ENCODE results near the gene OR6T1. TPM values are rescaled to one million over a fixed set of nuclear protein-coding genes. Genes with fewer than 3 reads are reported as not detected.
A peak's percentile ranks its signal among the peaks of the same experiment; 100 is the strongest.

OR6T1 gene, protein sequence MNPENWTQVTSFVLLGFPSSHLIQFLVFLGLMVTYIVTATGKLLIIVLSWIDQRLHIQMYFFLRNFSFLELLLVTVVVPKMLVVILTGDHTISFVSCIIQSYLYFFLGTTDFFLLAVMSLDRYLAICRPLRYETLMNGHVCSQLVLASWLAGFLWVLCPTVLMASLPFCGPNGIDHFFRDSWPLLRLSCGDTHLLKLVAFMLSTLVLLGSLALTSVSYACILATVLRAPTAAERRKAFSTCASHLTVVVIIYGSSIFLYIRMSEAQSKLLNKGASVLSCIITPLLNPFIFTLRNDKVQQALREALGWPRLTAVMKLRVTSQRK
- not detected for total RNA-seq

DNA sequence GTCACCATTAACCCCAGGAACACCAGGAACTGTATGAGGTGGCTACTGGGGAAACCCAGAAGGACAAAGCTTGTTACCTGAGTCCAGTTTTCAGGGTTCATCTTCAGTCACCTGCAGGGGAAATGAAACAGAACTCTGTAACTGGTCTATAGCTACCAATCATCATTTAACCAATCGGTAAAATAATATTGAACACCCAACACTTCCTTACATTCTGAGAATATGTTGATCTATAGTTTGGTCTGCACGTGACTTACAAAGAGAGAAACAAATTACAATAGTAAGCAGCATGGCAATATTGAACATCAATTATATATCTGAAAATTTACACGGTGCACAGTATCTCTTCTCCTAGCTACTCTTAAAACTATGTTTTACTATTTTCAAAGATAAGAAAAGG is at the start of gene OR6T1:
TSS of gene OR6T1 (minus strand) at position 101 of the 400 bp plus-strand sequence. CDS start at position 101, 0 bp downstream.
- ATAC-seq (ENCODE audit: low FRiP score in 2 of 2) = no peak
- no peak for DNase-seq

DNA sequence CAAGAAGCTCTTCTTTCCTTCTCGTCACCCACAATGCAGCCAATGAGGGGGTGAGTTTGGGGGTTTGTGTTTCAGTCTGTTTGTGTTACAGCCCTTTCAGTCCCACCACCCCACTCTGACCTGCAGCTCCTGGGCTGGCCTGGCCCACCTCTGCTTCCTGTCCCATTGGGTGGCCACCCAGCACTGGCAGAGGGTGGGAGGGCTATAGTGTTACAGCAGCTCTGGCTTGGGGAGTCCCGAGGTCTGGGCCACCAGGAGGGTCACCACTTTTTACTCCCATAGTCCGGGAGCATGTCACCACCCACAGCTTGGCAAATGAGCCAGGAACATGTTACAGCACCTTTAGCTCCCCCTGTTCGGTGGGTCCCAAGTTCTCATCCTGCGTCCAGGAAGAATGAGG is 35.7 kb upstream of the OR6T1 start:
- no peaks in the 10 kb centered on the region for H3K9me3 ChIP-seq
- 86 to 88% methylated on average over 5 of the region's 5 CpGs for WGBS, 2 donors
- H3K4me3 ChIP-seq = no peak overlapping the region
- ATAC-seq (ENCODE audit: low FRiP score in 2 of 2) (peak in 1 of 2 donors; percentile 15), DNase-seq (peak in 1 of 2 donors; percentile 10)
- H3K4me1 ChIP-seq = no peaks in the 10 kb centered on the region
- no peak overlapping the region for H3K27ac ChIP-seq
- TF ChIP-seq, protein P1, sequence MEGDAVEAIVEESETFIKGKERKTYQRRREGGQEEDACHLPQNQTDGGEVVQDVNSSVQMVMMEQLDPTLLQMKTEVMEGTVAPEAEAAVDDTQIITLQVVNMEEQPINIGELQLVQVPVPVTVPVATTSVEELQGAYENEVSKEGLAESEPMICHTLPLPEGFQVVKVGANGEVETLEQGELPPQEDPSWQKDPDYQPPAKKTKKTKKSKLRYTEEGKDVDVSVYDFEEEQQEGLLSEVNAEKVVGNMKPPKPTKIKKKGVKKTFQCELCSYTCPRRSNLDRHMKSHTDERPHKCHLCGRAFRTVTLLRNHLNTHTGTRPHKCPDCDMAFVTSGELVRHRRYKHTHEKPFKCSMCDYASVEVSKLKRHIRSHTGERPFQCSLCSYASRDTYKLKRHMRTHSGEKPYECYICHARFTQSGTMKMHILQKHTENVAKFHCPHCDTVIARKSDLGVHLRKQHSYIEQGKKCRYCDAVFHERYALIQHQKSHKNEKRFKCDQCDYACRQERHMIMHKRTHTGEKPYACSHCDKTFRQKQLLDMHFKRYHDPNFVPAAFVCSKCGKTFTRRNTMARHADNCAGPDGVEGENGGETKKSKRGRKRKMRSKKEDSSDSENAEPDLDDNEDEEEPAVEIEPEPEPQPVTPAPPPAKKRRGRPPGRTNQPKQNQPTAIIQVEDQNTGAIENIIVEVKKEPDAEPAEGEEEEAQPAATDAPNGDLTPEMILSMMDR (IDR thresholded peaks at IDR 0.05) = no peak
- TF ChIP-seq POLR2A (IDR thresholded peaks at IDR 0.05) (no peak), EP300 (IDR thresholded peaks at IDR 0.05) (no peak), POLR2AphosphoS5 (IDR thresholded peaks at IDR 0.05) (no peak)
- H3K36me3 ChIP-seq = no peaks in the 10 kb centered on the region
- H3K27me3 ChIP-seq = no peaks in the 10 kb centered on the region

More for the DNA sequence above, at the start of gene OR6T1:
- no peaks in the 10 kb centered on the region for H3K27me3 ChIP-seq
- no peaks in the 10 kb centered on the region for H3K4me1 ChIP-seq
- H3K4me3 ChIP-seq = no peak within 1 kb of the TSS
- no peak for TF ChIP-seq EP300 (IDR thresholded peaks at IDR 0.05)
- TF ChIP-seq, protein P1 (IDR thresholded peaks at IDR 0.05) = no peak
- TF ChIP-seq POLR2A (IDR thresholded peaks at IDR 0.05) = no peak
- TF ChIP-seq POLR2AphosphoS5 (IDR thresholded peaks at IDR 0.05) = no peak
- no peak within 1 kb of the TSS for H3K27ac ChIP-seq
- H3K36me3 ChIP-seq = no peaks in the 10 kb centered on the region
- WGBS, 2 donors = 78 to 82% methylated on average over 3 of the region's 3 CpGs
- no peaks in the 10 kb centered on the region for H3K9me3 ChIP-seq

DNA sequence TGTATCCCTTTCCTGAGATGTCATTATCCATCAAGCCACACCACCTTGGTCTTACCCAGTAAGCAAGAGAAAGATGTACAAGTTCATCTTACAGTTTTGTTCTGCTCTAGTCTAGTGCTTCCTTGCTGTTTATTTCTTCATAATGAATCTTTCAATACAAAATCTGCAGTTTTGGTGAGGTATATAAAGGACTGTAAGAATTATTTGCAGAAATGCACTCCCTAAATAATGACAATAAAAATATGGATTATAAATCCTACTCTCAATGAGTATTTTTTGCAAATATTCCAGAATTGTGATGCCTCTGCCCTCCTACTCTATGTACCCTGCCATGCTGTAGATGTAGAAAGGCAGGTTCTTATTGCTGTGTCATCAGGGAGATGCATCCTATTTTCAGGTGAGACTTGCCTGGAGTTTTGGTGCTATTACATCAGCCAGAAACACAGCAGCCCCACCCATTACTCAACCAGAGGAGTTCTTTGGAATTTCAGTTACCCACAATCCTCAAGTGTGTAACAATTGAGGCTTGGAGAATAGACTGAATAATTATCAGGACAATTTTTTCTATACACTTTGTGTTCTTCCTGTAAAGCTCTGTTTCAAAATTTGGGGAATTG is 34.2 kb upstream of the OR6T1 start, which contains the start of gene OR10S1:
TSS of gene OR10S1 (minus strand) at position 51 of the 617 bp plus-strand sequence. CDS start 117 bp downstream, outside the sequence.
- TF ChIP-seq POLR2AphosphoS5 (IDR thresholded peaks at IDR 0.05) = no peak
- no peak for TF ChIP-seq POLR2A (IDR thresholded peaks at IDR 0.05)
- no peak for TF ChIP-seq EP300 (IDR thresholded peaks at IDR 0.05)
- TF ChIP-seq, protein P1 (IDR thresholded peaks at IDR 0.05) = no peak
- ATAC-seq (ENCODE audit: low FRiP score in 2 of 2) (no peak), DNase-seq (no peak)
- no peak within 1 kb of the TSS for H3K27ac ChIP-seq
- no peaks in the 10 kb centered on the region for H3K27me3 ChIP-seq
- no peaks in the 10 kb centered on the region for H3K4me1 ChIP-seq
- H3K36me3 ChIP-seq = no peaks in the 10 kb centered on the region
- no peaks in the 10 kb centered on the region for H3K9me3 ChIP-seq
- H3K4me3 ChIP-seq = no peak within 1 kb of the TSS

DNA sequence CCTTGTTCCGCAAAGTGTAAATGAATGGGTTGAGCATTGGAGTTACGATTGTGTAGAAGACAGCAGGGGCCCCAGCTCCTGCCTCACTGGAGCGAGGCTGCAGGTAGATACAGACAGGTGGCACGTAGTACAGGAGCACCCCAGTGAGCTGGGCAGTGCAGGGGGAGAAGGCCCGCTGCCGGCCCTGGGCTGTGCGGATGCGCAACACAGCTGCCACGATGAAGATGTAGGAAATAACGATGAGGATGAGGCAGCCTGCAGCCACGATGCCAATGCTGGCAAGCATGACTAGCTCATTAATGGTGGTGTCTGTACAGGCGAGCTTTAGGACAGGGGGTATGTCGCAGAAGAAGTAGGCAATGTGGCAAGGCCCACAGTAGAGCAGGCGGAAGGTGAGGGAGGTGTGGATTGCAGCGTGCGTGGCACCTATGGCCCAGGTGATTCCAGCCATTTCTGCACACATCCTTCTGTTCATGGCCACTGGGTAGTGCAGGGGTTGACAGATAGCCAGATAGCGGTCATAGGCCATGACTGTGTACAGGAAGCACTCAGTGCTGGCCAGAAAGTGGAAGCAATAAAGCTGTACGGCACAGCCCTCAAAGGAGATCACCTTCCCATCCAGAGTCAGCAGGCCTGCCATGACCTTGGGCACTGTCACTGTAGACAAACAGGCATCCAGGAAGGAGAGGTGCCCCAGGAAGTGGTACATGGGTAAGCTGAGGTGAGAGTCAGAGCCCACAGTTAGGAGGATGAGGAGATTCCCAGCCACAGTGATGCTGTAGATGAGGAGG is 33.3 kb upstream of the OR6T1 start:
- H3K27me3 ChIP-seq = no peaks in the 10 kb centered on the region
- no peaks in the 10 kb centered on the region for H3K4me1 ChIP-seq
- no peak overlapping the region for H3K4me3 ChIP-seq
- ATAC-seq (ENCODE audit: low FRiP score in 2 of 2) (peak in 1 of 2 donors; percentile 49), DNase-seq (peak in 1 of 2 donors; percentile 62)
- WGBS, 2 donors = 83 to 90% methylated on average over 18 of the region's 18 CpGs
- no peak overlapping the region for H3K27ac ChIP-seq
- TF ChIP-seq, protein P1 (IDR thresholded peaks at IDR 0.05) = no peak
- TF ChIP-seq EP300 (IDR thresholded peaks at IDR 0.05) = no peak
- no peak for TF ChIP-seq POLR2A (IDR thresholded peaks at IDR 0.05)
- TF ChIP-seq POLR2AphosphoS5 (IDR thresholded peaks at IDR 0.05) = no peak
- H3K9me3 ChIP-seq = no peaks in the 10 kb centered on the region
- H3K36me3 ChIP-seq = no peaks in the 10 kb centered on the region
